K562 (cell line): ENCODE measurements around the gene DNMT3A. TPM values are rescaled to one million over a fixed set of nuclear protein-coding genes. Genes with fewer than 3 reads are reported as not detected.

Experiments used
- ATAC-seq: fragments of 200-7000 bp; cut with Tn5 transposase; 3 replicates; pipeline ENCODE4 v1.9.1; 2020; ENCODE audit warnings: moderate library complexity
- BruUV-seq: library from RNA; stranded (reverse); fragments of 400-500 nt; replicated peaks from 2 replicates; lab custom pipeline; 2021; lab: Mats Ljungman, UMichigan
- CTCF ChIA-PET: fragments of 300-600 bp; formaldehyde crosslinking; extraction: SDS; loops from one replicate; lab custom pipeline; 2021; ENCODE audit warnings: low intra/inter-chr PET ratio; lab: Yijun Ruan, JAX
- POLR2A ChIA-PET: fragments of 300-600, 350-650 bp; sonication (Branson Sonifier 250); formaldehyde crosslinking; extraction: SDS; loops from one replicate; lab custom pipeline; 2021; ENCODE audit warnings: antibody characterized with exemption, inconsistent platforms; lab: Yijun Ruan, JAX
- DNase-seq, 4 experiments: peaks; one replicate each; pipeline versions ENCODE4 v3.0.0 to v3.0.0-alpha.2; 2011 to 2018; ENCODE audit warnings: low spot score in 3 of 4, mixed read lengths in 3 of 4; ENCODE audit errors: extremely low read depth in 1 of 4
- FAIRE-seq: peaks from 2 replicates; lab custom pipeline; 2011; peaks lifted over from hg19 to GRCh38; lab: Jason Lieb, UNC
- H2AFZ ChIP-seq: 2 replicates; pipeline ENCODE4 v1.6.0; 2011; ENCODE audit warnings: low read depth, low read length, control low read depth, inconsistent platforms
- H3K27ac ChIP-seq: fragments of 200-600 bp; 3 replicates; pipeline ENCODE4 v1.8.0; 2011; ENCODE audit warnings: low read depth, mild to moderate bottlenecking, control low read depth, inconsistent platforms, low read length, moderate library complexity, mixed read lengths; ENCODE audit errors: extremely low read depth
- H3K27me3 ChIP-seq, 2 experiments: fragments of 300-600 bp in 1 of 2; 2 replicates in 1 of 2; 3 replicates in 1 of 2; pipeline versions ENCODE4 v1.6.0 to v1.8.0; 2011; ENCODE audit warnings: inconsistent platforms in 2 of 2, low read length in 2 of 2, mild to moderate bottlenecking in 1 of 2, mixed read lengths in 1 of 2, moderate library complexity in 1 of 2; ENCODE audit not compliant: control insufficient read depth in 2 of 2, insufficient read depth in 2 of 2
- H3K36me3 ChIP-seq: fragments of 300-600 bp; 3 replicates; pipeline ENCODE4 v1.8.0; 2011; ENCODE audit warnings: mild to moderate bottlenecking, low read length, inconsistent platforms; ENCODE audit not compliant: control insufficient read depth, insufficient read depth
- H3K4me1 ChIP-seq, 2 experiments: fragments of 200-600 bp in 1 of 2; replicated peaks in 1 of 2; 2 replicates in 1 of 2; 3 replicates in 1 of 2; pipeline versions ENCODE4 v1.5.1 to v1.8.0; 2011; ENCODE audit warnings: inconsistent platforms in 2 of 2, low read length in 2 of 2, mild to moderate bottlenecking in 1 of 2, mixed read lengths in 1 of 2, moderate library complexity in 1 of 2; ENCODE audit not compliant: control insufficient read depth in 2 of 2, insufficient read depth in 2 of 2
- H3K4me2 ChIP-seq: 2 replicates; pipeline ENCODE4 v1.6.1; 2011; ENCODE audit warnings: low read length, control low read depth, inconsistent platforms, mixed read lengths; ENCODE audit not compliant: insufficient read depth
- H3K4me3 ChIP-seq: fragments of 200-600 bp; sonication (generic), shearing (Covaris generic); 2 replicates; pipeline ENCODE4 v1.5.1; 2016; ENCODE audit warnings: control low read depth, inconsistent platforms
- H3K79me2 ChIP-seq: fragments of 200-600 bp; 3 replicates; pipeline ENCODE4 v1.8.0; 2011; ENCODE audit warnings: low read length, inconsistent platforms; ENCODE audit not compliant: control insufficient read depth, insufficient read depth
- H3K9ac ChIP-seq, 2 experiments: 2 replicates each; pipeline versions ENCODE4 v1.6.0 to v1.6.1; 2011; ENCODE audit warnings: low read depth in 2 of 2, low read length in 2 of 2, control low read depth in 1 of 2, inconsistent platforms in 1 of 2, mild to moderate bottlenecking in 1 of 2, mixed read lengths in 1 of 2; ENCODE audit not compliant: insufficient read depth in 1 of 2
- H3K9me1 ChIP-seq: one replicate; pipeline ENCODE4 v1.6.0; 2011; ENCODE audit warnings: inconsistent platforms, mild to moderate bottlenecking, low read length, moderate library complexity; ENCODE audit not compliant: control insufficient read depth, insufficient read depth
- H3K9me3 ChIP-seq: replicated peaks from 2 replicates; pipeline ENCODE4 v1.5.1; 2011; ENCODE audit warnings: low read depth, low read length, inconsistent platforms; ENCODE audit not compliant: control insufficient read depth, insufficient read depth
- H4K20me1 ChIP-seq: replicated peaks from 2 replicates; pipeline ENCODE4 v1.6.1; 2011; ENCODE audit warnings: low read length, inconsistent platforms, mixed read lengths; ENCODE audit not compliant: control insufficient read depth, insufficient read depth
- BRF1 ChIP-seq: IDR thresholded peaks from 3 replicates; pipeline ENCODE4 v1.6.1; 2011; ENCODE audit warnings: borderline replicate concordance, mild to moderate bottlenecking; ENCODE audit not compliant: insufficient read length; ENCODE audit errors: extremely low read depth
- CREBBP ChIP-seq: IDR thresholded peaks from one replicate; pipeline ENCODE4 v1.6.1; 2012; ENCODE audit warnings: low read depth, mild to moderate bottlenecking, control low read depth, inconsistent platforms, low read length
- HLTF ChIP-seq: fragments of 450-650 bp; IDR thresholded peaks from 2 replicates; pipeline ENCODE4 v1.6.1; 2016
- IFI16 ChIP-seq: fragments of 250-450 bp; sonication (Bioruptor Pico); IDR thresholded peaks from 2 replicates; pipeline ENCODE4 v2.1.2; 2022; ENCODE audit warnings: mild to moderate bottlenecking, inconsistent platforms
- MAFG ChIP-seq: fragments of 450-650 bp; conservative IDR thresholded peaks from 2 replicates; pipeline ENCODE4 v1.6.1; 2016; ENCODE audit warnings: missing genetic modification characterization, missing compliant biosample characterization
- MTF1 ChIP-seq: fragments of 250-450 bp; sonication (Bioruptor Pico); IDR thresholded peaks from 2 replicates; pipeline ENCODE4 v1.9.0; 2021; ENCODE audit warnings: moderate library complexity, mild to moderate bottlenecking, inconsistent platforms, borderline replicate concordance
- PCBP2 ChIP-seq: fragments of 200-400 bp; formaldehyde crosslinking; IDR thresholded peaks from 2 replicates; pipeline ENCODE4 v1.6.1; 2018; ENCODE audit warnings: low read length, low read depth, mild to moderate bottlenecking, moderate library complexity; ENCODE audit not compliant: poor library complexity, severe bottlenecking
- SIN3B ChIP-seq: fragments of 450-650 bp; IDR thresholded peaks from 2 replicates; pipeline ENCODE4 v1.6.1; 2017; ENCODE audit warnings: low read depth, mild to moderate bottlenecking, moderate library complexity
- SMARCA5 ChIP-seq: fragments of 450-650 bp; IDR thresholded peaks from 2 replicates; pipeline ENCODE4 v1.6.1; 2016
- WGBS: fragments of 100-300 bp; shearing (Covaris generic); methylation state at CpG from one replicate; pipeline ENCODE4 v1.1.6; 2016; ENCODE audit warnings: low coverage, mixed read lengths; ENCODE audit not compliant: insufficient coverage; ENCODE audit errors: missing lambda C conversion rate; 5-methylcytosine and 5-hydroxymethylcytosine counted together
- in situ Hi-C: fragments of 300-500 bp; cut with MboI; formaldehyde crosslinking; loops from 4 replicates; pipeline ENCODE4 v1.15.0; 2018; ENCODE audit warnings: inconsistent platforms, mixed read lengths
- intact Hi-C: fragments of 100-400 bp; cut with micrococcal nuclease; formaldehyde crosslinking; loops from 2 replicates; pipeline ENCODE4 v1.14.2; 2022
- polyA plus RNA-seq, 8 experiments: library from polyadenylated mRNA; depleted of rRNA in 4 of 8; stranded (reverse) in 5 of 8; unstranded in 3 of 8; fragments of >200 nt; fragmentation: Nextera tagmentation in 2 of 8; fragmentation: Illumina TruSeq in 1 of 8; extraction: Ambion mirVana in 2 of 8; extraction: Trizol in 1 of 8; gene quantifications; 2 replicates each; pipeline versions ENCODE4 v1.2.1 to v1.2.3, GENCODE V29; 2011 to 2014; ENCODE audit warnings: inconsistent platforms in 1 of 8, missing spikeins in 1 of 8
- total RNA-seq, 7 experiments: library from RNA; depleted of rRNA in 6 of 7; stranded (reverse); fragments of >200 nt in 6 of 7; fragmentation: Illumina TruSeq in 2 of 7; extraction: Trizol in 2 of 7; gene quantifications; 2 replicates each; pipeline versions ENCODE4 v1.2.1 to v1.2.3, GENCODE V29; 2011 to 2021; ENCODE audit warnings: low replicate concordance in 1 of 7
- TF ChIP-seq, protein P1 (sequence below), 2 experiments: fragments of 150-350 bp in 1 of 2; IDR thresholded peaks; 2 replicates each; pipeline ENCODE4 v1.6.1; 2012 to 2016; ENCODE audit warnings: low read depth in 2 of 2, low read length in 2 of 2, mild to moderate bottlenecking in 1 of 2, moderate library complexity in 1 of 2

Gene DNMT3A
- total and polyA plus RNA-seq, 9 of the 15 experiments (the other 6 are each of a cell fraction or from before 2014, with no cell fraction given): 3.0 to 16.0 (median 6.1) TPM

- Histone ChIP-seq H3K79me2 (no peaks in the 10 kb centered on the region), H3K9me3 (no peaks in the 10 kb centered on the region), H3K9me1 (no peaks in the 10 kb centered on the region), H3K4me1 (peaks cover 0 to 5% of the 10 kb centered on the region in 2 experiments; a peak in 2 of 5 replicates), H3K9ac (no peak overlapping the region), H2AFZ (no peak overlapping the region), H3K27me3 (0 out of 5 replicates have a peak, but pooled peaks cover 0 to 2% of the 10 kb centered on the region in 2 experiments), H3K4me2 (no peak overlapping the region), H3K36me3 (no peaks in the 10 kb centered on the region), H3K27ac (no peak overlapping the region), H3K4me3 (no peak overlapping the region), H4K20me1 (no peaks in the 10 kb centered on the region)
- no peak for TF ChIP-seq HLTF
- TF ChIP-seq MAFG (tag): no peak
- TF ChIP-seq MTF1 (CRISPR knock-in tag): no peak
- no peak for TF ChIP-seq SIN3B
- TF ChIP-seq IFI16 (CRISPR knock-in tag): no peak
- TF ChIP-seq, protein P1, sequence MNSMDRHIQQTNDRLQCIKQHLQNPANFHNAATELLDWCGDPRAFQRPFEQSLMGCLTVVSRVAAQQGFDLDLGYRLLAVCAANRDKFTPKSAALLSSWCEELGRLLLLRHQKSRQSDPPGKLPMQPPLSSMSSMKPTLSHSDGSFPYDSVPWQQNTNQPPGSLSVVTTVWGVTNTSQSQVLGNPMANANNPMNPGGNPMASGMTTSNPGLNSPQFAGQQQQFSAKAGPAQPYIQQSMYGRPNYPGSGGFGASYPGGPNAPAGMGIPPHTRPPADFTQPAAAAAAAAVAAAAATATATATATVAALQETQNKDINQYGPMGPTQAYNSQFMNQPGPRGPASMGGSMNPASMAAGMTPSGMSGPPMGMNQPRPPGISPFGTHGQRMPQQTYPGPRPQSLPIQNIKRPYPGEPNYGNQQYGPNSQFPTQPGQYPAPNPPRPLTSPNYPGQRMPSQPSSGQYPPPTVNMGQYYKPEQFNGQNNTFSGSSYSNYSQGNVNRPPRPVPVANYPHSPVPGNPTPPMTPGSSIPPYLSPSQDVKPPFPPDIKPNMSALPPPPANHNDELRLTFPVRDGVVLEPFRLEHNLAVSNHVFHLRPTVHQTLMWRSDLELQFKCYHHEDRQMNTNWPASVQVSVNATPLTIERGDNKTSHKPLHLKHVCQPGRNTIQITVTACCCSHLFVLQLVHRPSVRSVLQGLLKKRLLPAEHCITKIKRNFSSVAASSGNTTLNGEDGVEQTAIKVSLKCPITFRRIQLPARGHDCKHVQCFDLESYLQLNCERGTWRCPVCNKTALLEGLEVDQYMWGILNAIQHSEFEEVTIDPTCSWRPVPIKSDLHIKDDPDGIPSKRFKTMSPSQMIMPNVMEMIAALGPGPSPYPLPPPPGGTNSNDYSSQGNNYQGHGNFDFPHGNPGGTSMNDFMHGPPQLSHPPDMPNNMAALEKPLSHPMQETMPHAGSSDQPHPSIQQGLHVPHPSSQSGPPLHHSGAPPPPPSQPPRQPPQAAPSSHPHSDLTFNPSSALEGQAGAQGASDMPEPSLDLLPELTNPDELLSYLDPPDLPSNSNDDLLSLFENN (IDR thresholded peaks at IDR 0.05; ENCODE audit: low read depth in 2 of 2, low read length in 2 of 2): no peak
- TF ChIP-seq CREBBP: no peak
- no peak for TF ChIP-seq SMARCA5
- TF ChIP-seq BRF1: no peak
- no peak for TF ChIP-seq PCBP2
- DNase-seq (no peak), FAIRE-seq (no peak), ATAC-seq (no peak)
- POLR2A ChIA-PET: no interaction called here
- intact Hi-C loops: loop anchor here (5.0 kb wide), 2 partner anchors 371 to 786 kb away; no protein-coding TSS in a partner anchor
- no TSS peak for BruUV-seq
- in situ Hi-C loops: no loop called here
- CTCF ChIA-PET: no interaction called here
- WGBS: 8% methylated on average over 5 of the region's 5 CpGs
Measured at GRCh38 chr2:25198576-25198975, 143.1 kb downstream of the DNMT3A start.
